Measurements from ENCODE around the gene PDE1C. TPM values are rescaled to one million over a fixed set of nuclear protein-coding genes. Genes with fewer than 3 reads are reported as not detected.

PDE1C gene
- total RNA-seq, 2 donors from 2014 or later = 47.8 to 51.3 TPM

DNA sequence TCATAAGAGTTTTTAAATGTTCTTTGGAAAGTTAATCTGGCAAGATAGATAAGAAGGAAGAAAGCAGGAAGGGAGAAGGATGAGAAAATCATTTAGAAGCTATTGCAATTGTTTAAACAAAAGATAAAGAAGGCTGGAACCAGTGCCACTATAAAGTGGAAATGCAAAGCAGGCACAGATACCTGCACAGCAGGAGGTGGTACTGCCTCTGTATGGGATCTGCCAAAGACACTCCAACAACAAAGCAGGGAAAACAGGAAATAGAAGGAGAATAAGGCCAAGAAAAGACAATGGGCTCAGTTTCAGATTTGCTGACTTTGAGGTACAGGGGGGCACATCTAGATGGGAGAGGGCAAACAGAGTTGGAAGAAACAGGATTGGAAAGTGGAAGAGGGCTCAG is 244.6 kb downstream of the PDE1C start:
- DNase-seq (ENCODE audit: low spot score) = no peak
- intact Hi-C loops (cut with DNase I) = no loop called here

DNA sequence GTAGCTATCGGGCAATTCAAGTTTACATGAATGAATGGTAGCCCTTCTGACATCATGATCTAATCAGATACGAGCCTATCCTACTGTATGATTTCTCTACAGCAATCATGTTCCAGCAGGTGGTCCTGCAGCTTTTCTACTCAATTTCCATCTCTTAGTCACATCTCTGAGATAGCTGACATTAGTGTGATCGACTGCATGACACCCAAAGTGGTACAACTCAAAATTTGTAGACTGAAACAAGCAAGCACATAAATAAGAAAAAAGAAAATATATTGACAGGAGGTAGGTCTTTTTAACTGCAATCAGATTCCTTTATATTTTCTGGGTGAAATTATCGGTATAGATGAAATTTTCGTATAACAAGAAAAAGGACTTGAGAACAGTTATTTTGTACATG is 251.2 kb downstream of the PDE1C start:
- DNase-seq (ENCODE audit: low spot score) = no peak
- intact Hi-C loops (cut with DNase I) = no loop called here

DNA sequence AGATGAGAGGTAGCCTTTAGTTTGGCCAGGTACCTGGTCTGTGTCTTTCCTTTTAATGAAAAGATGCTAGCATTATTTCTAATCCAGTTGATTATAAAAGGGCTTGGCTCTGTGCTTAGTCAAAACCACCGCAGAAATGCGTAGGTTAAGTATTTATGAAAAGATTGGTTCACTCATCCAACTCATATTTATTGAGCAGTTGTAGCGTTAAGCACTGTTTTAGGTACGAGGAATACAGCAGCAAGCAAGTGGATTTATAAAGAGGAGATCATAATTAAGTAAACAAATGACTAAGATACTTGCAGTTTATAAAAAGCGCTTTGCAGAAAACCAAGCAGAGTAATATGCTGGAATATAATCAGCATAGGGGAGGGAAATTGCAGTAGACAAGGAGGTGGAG is 253.4 kb downstream of the PDE1C start:
- intact Hi-C loops (cut with DNase I) = no loop called here
- DNase-seq (ENCODE audit: low spot score) = no peak

DNA sequence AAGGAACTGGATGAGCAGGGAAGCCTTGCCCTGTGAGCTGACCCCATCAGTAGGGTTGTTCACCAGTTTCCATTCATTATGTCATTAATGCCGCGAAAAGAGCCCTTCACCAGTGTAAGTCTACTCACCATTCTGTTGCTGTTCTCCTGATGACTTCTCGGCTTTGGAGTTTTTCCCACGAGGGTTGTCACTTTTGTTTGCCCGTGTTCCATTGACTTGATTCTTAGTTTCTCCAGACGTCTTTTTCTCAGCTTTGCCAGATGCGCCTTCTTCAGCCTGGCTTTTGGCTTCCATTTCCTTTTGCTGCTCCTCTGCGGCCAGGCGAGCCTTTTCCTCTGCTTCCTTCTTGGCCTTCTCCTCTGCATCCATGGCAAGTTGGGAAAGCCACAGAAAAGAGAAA is 254.4 kb downstream of the PDE1C start:
- DNase-seq (ENCODE audit: low spot score) = no peak
- intact Hi-C loops (cut with DNase I) = no loop called here

DNA sequence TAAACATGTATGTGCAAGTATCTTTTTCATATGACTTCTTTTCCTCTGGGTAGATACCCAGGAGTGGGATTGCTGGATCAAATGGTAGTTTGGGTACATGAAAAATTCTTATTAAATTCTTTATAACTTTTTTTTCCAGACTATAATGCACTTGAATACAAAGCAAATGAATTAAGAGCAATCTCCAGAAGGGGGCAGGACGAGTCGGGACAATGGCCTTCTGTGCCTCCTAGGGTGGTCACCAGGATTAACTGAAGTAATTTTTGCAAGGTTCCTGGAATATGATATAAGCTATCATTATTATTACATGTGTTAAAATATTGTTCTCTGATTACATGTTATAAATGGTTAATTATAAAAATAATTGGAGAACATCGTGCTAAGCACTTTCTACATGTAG is 256.0 kb downstream of the PDE1C start:
- no peak for DNase-seq (ENCODE audit: low spot score)
- intact Hi-C loops (cut with DNase I) = no loop called here

DNA sequence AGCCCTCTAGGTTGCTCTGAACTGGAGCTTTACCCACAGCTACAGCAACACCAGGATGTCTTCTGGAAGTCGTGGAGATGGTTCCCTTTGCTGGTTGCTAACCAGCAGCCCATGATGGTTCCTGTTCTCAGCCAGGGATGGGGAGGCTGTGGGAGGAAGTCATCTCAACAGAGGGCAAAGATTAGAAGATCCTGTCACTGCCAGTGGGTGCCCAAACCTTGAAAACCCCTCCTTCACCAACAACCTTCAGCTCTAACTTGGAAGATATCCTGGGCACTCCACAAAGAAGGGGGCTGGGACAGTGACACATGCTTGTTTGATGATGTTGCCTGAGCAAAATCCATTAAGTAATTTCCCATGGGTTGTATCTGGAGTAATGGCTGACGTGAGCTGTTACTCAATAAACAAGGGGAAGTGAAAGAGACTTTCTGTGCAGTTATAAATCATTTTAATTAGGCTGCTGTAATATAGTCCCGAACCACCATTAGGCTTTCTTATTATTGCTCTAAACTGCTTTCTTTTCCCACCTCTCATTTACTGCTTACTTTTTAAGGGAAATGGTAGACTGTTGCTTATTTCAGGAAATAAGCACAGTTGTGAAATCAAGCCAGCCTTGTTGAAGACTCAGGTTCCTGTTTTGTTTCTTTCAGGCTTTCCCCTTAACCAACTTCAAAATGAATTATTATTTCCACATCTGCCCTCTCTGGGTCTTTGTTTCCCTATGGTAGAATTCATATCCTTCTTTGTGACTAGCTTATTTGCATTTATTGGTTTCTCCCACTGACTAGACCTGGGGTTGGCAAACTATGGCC is 258.4 kb downstream of the PDE1C start:
- DNase-seq (ENCODE audit: low spot score) = no peak
- intact Hi-C loops (cut with DNase I) = no loop called here

DNA sequence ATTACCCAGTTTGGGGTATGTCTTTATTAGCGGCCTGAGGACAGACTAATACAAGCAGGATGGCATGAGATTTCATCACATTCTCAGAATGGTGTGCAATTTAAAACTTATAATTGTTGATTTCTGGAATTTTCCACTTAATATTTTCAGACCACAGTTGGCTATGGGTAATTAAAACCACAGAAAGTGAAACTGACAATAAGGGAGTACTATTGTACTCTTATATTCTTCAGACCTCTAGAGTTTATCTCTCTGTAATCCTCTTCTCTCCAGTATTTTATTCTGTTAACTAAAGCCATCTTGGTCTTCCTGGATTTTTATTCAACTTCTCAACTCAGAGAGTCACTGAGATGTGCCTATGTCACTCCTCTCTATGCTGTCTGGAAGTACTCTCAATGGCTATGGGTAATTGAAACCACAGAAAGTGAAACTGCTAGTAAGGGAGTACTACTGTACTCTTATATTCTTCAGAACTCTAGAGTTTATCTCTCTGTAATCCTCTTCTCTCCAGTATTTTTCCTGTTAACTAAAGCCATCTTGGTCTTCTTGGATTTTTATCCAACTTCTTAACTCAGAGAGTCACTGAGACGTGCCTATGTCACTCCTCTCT is 264.9 kb downstream of the PDE1C start:
- intact Hi-C loops (cut with DNase I) = no loop called here
- no peak for DNase-seq (ENCODE audit: low spot score)

DNA sequence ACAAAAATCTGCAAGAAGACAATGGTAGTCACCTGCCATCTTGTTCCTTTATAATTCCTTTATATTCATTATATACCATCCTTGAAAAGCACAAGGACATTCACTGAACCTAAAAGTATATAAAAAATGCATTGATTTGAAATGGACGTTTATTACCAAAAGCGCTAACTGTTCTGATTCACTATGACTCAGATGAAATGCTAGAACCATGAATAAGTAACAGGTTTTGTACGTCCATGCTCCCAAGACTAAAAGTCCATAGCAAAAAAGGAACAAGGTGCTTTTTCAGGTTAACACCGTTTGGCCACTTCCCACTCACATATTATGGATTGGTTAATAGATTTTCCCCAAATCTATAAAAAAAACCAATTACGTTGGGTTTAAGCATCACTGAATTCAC is 273.8 kb downstream of the PDE1C start:
- intact Hi-C loops (cut with DNase I) = no loop called here
- DNase-seq (ENCODE audit: low spot score) = no peak

DNA sequence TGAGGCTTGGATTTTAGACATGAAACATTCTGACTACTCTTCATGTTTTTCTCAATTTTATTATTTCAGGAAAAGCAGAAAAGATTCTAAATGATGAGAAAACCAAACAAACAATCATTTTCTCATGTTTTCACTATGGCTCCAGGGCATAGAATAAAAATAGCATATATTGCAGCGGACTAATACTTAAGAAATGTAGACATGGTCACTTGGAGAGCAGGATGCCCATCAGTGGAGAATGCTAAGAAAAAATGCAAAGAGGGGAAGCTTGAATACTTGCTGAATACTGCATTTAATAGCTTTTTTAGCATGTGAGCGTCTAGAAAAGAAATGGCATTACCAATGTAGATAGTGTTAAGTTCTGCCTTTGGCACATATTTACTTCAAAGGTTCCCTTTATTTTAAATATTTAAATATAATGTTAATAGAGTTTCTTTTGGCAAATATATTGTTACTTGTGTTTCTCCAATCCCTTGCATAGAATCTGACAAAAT is 275.3 kb downstream of the PDE1C start:
- intact Hi-C loops (cut with DNase I) = no loop called here
- no peak for DNase-seq (ENCODE audit: low spot score)

DNA sequence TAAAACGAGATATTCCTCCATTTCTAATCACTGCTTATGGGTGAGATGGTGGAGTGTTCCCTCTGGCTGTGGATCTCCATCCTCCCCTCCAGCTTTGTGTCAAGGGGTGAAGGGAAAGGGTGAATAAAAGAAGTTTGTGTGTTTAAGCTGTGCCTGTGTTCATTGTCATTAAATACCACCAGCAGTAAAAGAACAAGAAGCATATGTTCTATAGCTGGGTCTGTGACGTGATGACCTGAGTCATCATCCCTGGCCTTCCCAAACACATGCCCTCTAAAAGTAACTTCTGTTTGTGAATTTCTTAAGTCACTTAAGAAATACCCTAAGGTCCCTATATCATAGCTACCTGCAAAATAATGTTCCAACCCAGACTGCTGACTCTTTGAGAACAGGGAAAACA is 278.3 kb downstream of the PDE1C start:
- no peak for DNase-seq (ENCODE audit: low spot score)
- intact Hi-C loops (cut with DNase I) = no loop called here

DNA sequence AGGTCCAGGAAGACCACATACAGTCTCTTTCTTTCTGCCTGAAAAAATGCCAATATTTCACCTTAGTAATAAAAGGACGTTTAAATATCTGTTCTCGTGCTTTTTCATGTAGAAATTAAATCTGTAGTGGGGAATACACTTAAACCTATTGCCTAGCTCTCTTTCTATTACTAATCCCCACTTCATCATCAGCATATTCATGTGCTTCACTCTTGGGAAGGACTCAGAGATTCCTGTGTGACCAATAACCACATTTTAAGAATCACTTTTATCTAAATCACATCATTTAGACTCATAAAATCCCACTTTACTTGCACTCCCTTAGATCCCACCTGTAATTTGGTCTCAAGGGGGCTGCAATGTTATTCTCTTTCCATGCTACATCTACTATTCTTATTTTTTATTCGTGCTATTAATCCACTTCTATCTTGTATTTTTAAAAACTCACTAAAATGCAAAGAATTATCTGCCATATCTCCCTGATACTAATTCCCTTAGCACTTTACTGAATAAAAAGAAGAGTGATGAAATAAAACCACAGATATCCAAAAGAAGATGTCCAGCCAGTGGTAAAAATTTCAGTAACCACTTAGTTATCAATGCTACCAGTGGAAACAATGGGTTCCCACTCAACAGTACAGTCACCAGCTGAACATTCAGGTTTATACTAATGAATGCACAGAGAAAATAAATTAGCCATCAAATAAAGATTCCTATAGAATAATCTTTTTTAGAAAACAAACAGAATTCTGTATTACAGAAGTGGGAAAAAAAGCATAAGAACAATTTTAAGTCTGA is 281.1 kb downstream of the PDE1C start:
- intact Hi-C loops (cut with DNase I) = no loop called here
- DNase-seq (ENCODE audit: low spot score) = no peak

DNA sequence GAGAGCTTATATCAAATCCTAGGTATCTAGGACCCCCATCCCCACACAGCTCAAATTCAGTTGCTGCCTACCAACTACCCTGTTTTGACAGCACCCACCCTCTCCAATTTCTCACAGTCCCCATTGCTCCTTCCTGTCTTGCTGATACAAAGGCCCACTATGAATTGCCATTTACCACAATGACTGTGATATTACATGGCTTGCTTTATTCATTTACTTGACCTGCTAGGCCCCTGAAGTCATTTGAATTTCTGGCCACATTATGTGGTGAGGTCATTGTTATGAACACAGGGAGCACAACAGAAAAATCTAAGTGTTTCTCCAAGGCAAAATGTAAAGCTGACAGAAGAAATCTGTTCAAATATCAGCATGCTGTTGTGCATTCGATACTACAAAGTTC is 281.8 kb downstream of the PDE1C start:
- intact Hi-C loops (cut with DNase I) = no loop called here

DNA sequence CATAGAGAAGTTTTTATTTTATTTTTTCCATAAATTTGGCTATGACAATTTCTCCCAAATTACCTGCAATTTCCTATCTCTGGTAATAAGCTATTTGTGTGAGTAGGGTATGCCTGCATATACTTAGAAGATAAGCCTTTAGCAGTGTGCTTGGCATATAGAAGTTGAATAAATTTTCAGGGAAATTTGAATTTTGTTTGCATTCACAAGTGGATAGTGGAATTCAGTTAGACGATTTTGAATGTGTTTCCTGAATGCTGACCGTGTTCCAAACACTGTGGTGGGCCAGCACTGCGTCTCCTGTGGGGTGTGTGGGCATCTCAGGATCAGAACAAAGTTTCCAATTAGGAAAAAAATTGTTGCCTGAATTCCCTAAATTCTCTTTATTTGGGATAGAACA is 283.9 kb downstream of the PDE1C start:
- intact Hi-C loops (cut with DNase I) = no loop called here
- no peak for DNase-seq (ENCODE audit: low spot score)

More for the DNA sequence above, 281.8 kb downstream of the PDE1C start:
- DNase-seq (ENCODE audit: low spot score) = no peak

DNA sequence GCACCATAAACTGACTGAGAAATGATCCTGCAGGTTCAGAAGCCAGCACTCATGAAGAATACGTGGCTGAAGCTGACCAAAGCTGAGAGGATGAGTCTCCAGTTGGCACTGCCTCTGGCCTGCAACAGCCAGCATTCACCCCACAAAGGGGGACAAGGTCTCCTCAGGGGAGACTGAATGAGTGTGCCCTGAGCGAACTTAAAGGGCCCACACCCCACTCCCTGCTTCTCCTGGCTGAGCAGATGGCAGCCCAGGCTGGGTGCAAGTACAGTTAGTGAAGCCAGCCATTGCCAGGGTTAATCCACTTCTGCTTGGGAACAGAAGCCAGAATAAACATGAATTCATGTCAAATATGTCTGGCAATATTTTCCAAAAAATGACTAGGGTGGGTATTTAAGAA is 285.1 kb downstream of the PDE1C start:
- intact Hi-C loops (cut with DNase I) = no loop called here
- DNase-seq (ENCODE audit: low spot score) = no peak

DNA sequence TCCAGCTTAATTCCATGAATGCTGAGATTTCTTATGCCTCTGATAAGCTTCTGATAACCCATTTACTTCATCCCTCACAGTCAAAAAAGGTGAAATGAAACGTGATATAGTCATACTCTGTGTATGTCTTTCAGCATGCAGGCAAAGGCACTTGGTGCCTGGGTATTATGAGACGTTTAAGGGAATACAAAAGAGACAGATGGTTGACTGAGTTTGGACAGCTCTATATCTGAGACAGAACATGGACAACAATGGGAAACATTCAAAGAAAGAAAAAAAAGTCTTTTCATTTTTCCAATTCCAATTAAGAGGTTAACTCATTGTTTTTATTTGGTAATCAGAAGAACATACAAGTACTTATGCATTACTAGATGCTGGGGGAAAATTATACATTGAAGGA is 287.0 kb downstream of the PDE1C start:
- no peak for DNase-seq (ENCODE audit: low spot score)
- intact Hi-C loops (cut with DNase I) = no loop called here

DNA sequence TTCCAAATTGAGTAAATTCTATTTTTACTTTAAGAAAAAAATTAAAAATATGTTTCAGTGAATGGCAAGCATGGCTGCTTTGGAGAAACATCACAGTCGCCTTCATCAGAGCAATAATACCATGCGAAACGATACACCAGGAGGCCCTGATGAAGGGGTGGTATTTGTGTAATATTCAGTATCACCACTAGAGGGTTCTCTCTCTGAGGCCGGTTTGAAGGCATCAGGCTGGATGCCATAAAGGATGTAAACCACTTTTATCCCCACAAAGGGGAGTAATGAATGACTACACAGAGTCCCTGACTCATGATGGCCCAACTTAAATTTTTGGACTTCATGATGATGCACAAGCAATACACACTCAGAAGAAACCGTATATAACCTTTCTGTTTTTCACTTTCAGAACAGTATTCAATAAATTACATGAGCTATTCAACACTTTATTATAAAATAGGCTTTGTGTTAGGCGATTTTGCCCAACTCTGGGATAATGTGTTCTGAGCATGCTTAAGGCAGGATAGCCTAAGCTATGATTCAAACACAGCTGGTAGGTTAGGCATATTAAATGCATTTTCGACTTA is 287.7 kb downstream of the PDE1C start:
- intact Hi-C loops (cut with DNase I) = no loop called here
- DNase-seq (ENCODE audit: low spot score) = no peak

DNA sequence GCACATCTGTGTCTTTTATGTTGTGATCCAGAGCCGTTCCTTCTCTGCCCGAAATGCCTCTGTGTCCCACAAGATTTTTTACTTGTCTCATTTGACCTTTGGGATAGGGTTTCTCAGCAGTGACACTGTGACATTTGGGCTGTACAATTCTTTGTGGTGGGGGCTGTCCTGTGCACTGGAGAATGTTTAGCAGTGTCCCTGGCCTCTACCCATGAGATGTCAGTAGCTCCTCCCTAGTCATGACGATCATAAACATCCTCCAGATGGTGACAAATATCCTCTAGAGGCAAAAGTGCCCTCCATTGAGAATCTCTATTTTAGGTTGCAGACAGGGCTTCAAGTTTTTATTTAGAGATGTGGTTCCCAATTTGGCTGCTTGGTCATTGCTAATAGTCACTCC is 291.9 kb downstream of the PDE1C start:
- intact Hi-C loops (cut with DNase I) = no loop called here
- DNase-seq (ENCODE audit: low spot score) = no peak

DNA sequence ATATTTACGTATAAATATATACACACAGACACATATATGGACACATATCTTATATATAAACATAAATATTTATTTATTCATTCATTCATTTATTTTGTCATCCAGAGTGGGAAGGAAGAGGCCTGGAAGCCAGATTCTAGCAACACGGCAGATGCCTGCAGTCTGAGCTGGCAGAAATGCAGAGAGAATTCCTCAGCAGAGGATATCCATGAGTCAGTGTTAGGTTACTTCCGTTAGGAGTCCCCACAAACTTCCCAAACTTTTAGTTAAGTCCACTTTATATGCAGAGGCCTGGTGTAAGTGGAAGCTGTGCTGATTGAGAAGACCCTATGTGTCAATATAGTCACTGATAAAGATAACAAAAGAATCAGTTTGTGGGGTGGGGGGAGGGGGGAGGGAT is 293.6 kb downstream of the PDE1C start:
- no peak for DNase-seq (ENCODE audit: low spot score)
- intact Hi-C loops (cut with DNase I) = no loop called here

DNA sequence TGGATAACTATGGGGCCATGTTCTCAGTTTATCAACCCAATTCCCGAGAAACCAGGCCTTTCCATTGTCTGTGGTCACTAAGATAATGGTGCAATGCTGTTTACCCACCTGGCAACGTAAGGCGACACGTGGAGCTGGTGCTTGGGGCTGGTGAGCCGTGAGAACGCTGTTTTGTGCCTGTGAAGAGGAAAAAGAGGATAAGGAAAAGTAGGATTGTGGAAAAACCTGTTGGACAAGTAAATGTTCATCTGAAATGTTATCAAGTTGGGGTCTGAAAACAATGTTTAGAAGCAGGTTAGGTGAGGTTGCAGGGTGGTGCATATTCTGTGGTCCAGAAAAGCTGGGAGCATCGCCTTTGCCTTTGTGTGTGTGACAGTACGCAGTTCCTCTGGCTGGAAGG is 294.7 kb downstream of the PDE1C start:
- no peak for DNase-seq (ENCODE audit: low spot score)
- intact Hi-C loops (cut with DNase I) = no loop called here

DNA sequence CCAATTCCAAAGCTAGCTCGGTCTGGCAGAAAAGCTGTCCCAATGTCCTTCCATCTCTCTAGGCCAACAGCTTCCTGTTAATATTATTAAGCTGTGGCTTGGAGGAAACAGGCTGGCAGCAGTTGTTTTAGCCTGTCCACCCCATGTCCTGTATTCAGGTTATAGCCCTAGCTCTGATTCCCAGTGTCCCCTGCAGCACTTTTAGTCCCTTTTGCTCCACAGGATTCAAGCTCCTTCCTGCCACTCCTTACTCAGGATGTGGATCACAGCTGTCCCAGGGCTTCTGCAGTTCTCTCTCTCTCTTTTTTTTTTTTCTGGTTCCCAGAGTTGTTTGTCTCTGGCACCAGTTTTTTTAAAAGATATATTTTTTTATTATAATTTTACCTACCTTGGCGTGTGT is 298.0 kb downstream of the PDE1C start:
- intact Hi-C loops (cut with DNase I) = no loop called here

More for the DNA sequence above, 298.0 kb downstream of the PDE1C start:
- no peak for DNase-seq (ENCODE audit: low spot score)

All from posterior vena cava (tissue), 2 donors.